Measurements from ENCODE around the gene FGD3.

DNA sequence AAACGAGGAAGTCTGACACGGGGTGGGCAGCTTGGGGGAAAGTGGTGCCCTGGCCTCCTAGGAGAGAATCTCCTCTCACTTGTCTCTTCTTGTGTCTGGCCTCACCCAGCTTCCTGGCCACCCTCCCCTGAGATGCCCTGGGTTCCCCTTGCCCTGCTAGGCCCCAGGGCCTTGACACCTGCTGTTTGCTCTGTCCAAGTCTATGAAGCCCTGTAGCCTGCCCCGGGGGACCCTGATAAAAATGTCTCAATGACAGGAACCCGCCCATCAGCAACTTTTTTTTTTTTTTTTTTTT, 76.1 kb downstream of the FGD3 start:
- TF ChIP-seq, protein P1, sequence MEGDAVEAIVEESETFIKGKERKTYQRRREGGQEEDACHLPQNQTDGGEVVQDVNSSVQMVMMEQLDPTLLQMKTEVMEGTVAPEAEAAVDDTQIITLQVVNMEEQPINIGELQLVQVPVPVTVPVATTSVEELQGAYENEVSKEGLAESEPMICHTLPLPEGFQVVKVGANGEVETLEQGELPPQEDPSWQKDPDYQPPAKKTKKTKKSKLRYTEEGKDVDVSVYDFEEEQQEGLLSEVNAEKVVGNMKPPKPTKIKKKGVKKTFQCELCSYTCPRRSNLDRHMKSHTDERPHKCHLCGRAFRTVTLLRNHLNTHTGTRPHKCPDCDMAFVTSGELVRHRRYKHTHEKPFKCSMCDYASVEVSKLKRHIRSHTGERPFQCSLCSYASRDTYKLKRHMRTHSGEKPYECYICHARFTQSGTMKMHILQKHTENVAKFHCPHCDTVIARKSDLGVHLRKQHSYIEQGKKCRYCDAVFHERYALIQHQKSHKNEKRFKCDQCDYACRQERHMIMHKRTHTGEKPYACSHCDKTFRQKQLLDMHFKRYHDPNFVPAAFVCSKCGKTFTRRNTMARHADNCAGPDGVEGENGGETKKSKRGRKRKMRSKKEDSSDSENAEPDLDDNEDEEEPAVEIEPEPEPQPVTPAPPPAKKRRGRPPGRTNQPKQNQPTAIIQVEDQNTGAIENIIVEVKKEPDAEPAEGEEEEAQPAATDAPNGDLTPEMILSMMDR (IDR thresholded peaks at IDR 0.05), result no peak
- TF ChIP-seq EZH2 (IDR thresholded peaks at IDR 0.05; ENCODE audit: borderline replicate concordance, insufficient read depth, low read depth, low read length, poor library complexity, severe bottlenecking), result no peak

All from B cell (primary cell).